H9 (cell line): ENCODE measurements around the gene SDK1. TPM values are rescaled to one million over a fixed set of nuclear protein-coding genes. Genes with fewer than 3 reads are reported as not detected.

Experiments
- DNase-seq: peaks from one replicate; pipeline ENCODE4 v3.0.0-alpha.2; 2017
- H2AFZ ChIP-seq: one replicate; pipeline ENCODE4 v1.6.1; 2013; ENCODE audit warnings: mild to moderate bottlenecking, low read length, control low read depth, moderate library complexity
- H2AK5ac ChIP-seq: 2 replicates; pipeline ENCODE4 v1.6.1; 2013; ENCODE audit warnings: low read length, control low read depth, mixed read lengths; ENCODE audit not compliant: insufficient read length
- H2BK120ac ChIP-seq: one replicate; pipeline ENCODE4 v1.6.1; 2013; ENCODE audit warnings: low read depth, mild to moderate bottlenecking, low read length, control low read depth, inconsistent platforms; ENCODE audit not compliant: poor library complexity, severe bottlenecking
- H2BK12ac ChIP-seq: 2 replicates; pipeline ENCODE4 v1.6.1; 2013; ENCODE audit warnings: low read length, control low read depth, mixed read lengths, low read depth; ENCODE audit not compliant: insufficient read length
- H2BK15ac ChIP-seq: 2 replicates; pipeline ENCODE4 v1.6.1; 2013; ENCODE audit warnings: low read depth, low read length, control low read depth
- H2BK20ac ChIP-seq: one replicate; pipeline ENCODE4 v1.6.1; 2013; ENCODE audit warnings: low read depth, mild to moderate bottlenecking, low read length, control low read depth, inconsistent platforms; ENCODE audit not compliant: poor library complexity, severe bottlenecking
- H2BK5ac ChIP-seq: 2 replicates; pipeline ENCODE4 v1.6.1; 2013; ENCODE audit warnings: low read length, control low read depth, mixed read lengths; ENCODE audit not compliant: insufficient read length
- H3K14ac ChIP-seq: 2 replicates; pipeline ENCODE4 v1.6.1; 2013; ENCODE audit warnings: low read length, control low read depth; ENCODE audit not compliant: insufficient read depth
- H3K18ac ChIP-seq: 2 replicates; pipeline ENCODE4 v1.6.1; 2013; ENCODE audit warnings: low read depth, mild to moderate bottlenecking, mixed read lengths, low read length, control low read depth; ENCODE audit not compliant: insufficient read length
- H3K23ac ChIP-seq: 2 replicates; pipeline ENCODE4 v1.6.1; 2013; ENCODE audit warnings: low read length, control low read depth, mixed read lengths, low read depth; ENCODE audit not compliant: insufficient read length
- H3K23me2 ChIP-seq: 2 replicates; pipeline ENCODE4 v1.6.1; 2013; ENCODE audit warnings: low read depth, mild to moderate bottlenecking, mixed read lengths, low read length, control low read depth; ENCODE audit not compliant: insufficient read length, poor library complexity, severe bottlenecking
- H3K27ac ChIP-seq: 2 replicates; pipeline ENCODE4 v1.5.1; 2013; ENCODE audit warnings: low read length, control low read depth, mixed read lengths, low read depth; ENCODE audit not compliant: insufficient read length
- H3K27me3 ChIP-seq: 2 replicates; pipeline ENCODE4 v1.6.1; 2013; ENCODE audit warnings: low read length, control low read depth, inconsistent platforms; ENCODE audit not compliant: insufficient read depth
- H3K4ac ChIP-seq: 2 replicates; pipeline ENCODE4 v1.6.1; 2013; ENCODE audit warnings: low read depth, mild to moderate bottlenecking, control low read depth, inconsistent platforms, low read length, moderate library complexity
- H3K4me1 ChIP-seq: 2 replicates; pipeline ENCODE4 v1.6.1; 2013; ENCODE audit warnings: low read length, control low read depth, inconsistent platforms; ENCODE audit not compliant: insufficient read depth
- H3K4me2 ChIP-seq: 2 replicates; pipeline ENCODE4 v1.6.1; 2013; ENCODE audit warnings: low read length, control low read depth, mixed read lengths; ENCODE audit not compliant: insufficient read length, insufficient read depth
- H3K56ac ChIP-seq: 2 replicates; pipeline ENCODE4 v1.6.1; 2013; ENCODE audit warnings: low read depth, mild to moderate bottlenecking, mixed read lengths, low read length, control low read depth; ENCODE audit not compliant: insufficient read length
- H3K79me1 ChIP-seq: 2 replicates; pipeline ENCODE4 v1.6.1; 2013; ENCODE audit warnings: low read depth, mild to moderate bottlenecking, moderate library complexity, low read length, control low read depth, inconsistent platforms; ENCODE audit not compliant: insufficient read depth, poor library complexity, severe bottlenecking
- H3K79me2 ChIP-seq: 2 replicates; pipeline ENCODE4 v1.6.1; 2013; ENCODE audit warnings: low read length, control low read depth, inconsistent platforms; ENCODE audit not compliant: insufficient read depth
- H3K9ac ChIP-seq: 2 replicates; pipeline ENCODE4 v1.6.1; 2013; ENCODE audit warnings: low read length, control low read depth, mixed read lengths; ENCODE audit not compliant: insufficient read length; ENCODE audit errors: extremely low read depth
- H3K9me3 ChIP-seq: one replicate; pipeline ENCODE4 v1.6.1; 2013; ENCODE audit warnings: low read depth, low read length, inconsistent platforms; ENCODE audit not compliant: control insufficient read depth
- H3T11ph ChIP-seq: one replicate; pipeline ENCODE4 v1.6.1; 2013; ENCODE audit warnings: mild to moderate bottlenecking, low read length, control low read depth, inconsistent platforms
- H4K20me1 ChIP-seq: one replicate; pipeline ENCODE4 v1.6.1; 2013; ENCODE audit not compliant: control insufficient read depth, insufficient read length, insufficient read depth
- H4K5ac ChIP-seq: 2 replicates; pipeline ENCODE4 v1.6.1; 2013; ENCODE audit warnings: low read depth, mild to moderate bottlenecking, mixed read lengths, low read length, control low read depth; ENCODE audit not compliant: insufficient read length
- H4K8ac ChIP-seq: replicated peaks from 2 replicates; pipeline ENCODE4 v1.6.1; 2013; ENCODE audit warnings: low read length, control low read depth, mixed read lengths, low read depth; ENCODE audit not compliant: insufficient read length
- H4K91ac ChIP-seq: 2 replicates; pipeline ENCODE4 v1.6.1; 2013; ENCODE audit warnings: low read depth, mild to moderate bottlenecking, moderate library complexity, mixed read lengths, low read length, control low read depth; ENCODE audit not compliant: insufficient read length
- H3K27ac Mint-ChIP-seq, 3 experiments: 2 replicates in 2 of 3; 3 replicates in 1 of 3; pipeline ENCODE4 v1.8.0; 2020 to 2021; ENCODE audit warnings: mixed read lengths in 3 of 3, mild to moderate bottlenecking in 1 of 3, moderate library complexity in 1 of 3
- H3K27me3 Mint-ChIP-seq: 2 replicates; pipeline ENCODE4 v1.8.0; 2021; ENCODE audit warnings: low read depth, mild to moderate bottlenecking, moderate library complexity, mixed read lengths
- H3K36me3 Mint-ChIP-seq, 3 experiments: 2 replicates in 2 of 3; 3 replicates in 1 of 3; pipeline ENCODE4 v1.8.0; 2020 to 2021; ENCODE audit warnings: low read depth in 3 of 3, mixed read lengths in 3 of 3; ENCODE audit not compliant: insufficient read depth in 1 of 3
- H3K4me1 Mint-ChIP-seq, 2 experiments: 2 replicates each; pipeline ENCODE4 v1.8.0; 2020; ENCODE audit warnings: mixed read lengths in 2 of 2
- H3K4me3 Mint-ChIP-seq, 2 experiments: 2 replicates in 1 of 2; 3 replicates in 1 of 2; pipeline ENCODE4 v1.8.0; 2020 to 2021; ENCODE audit warnings: mild to moderate bottlenecking in 2 of 2, mixed read lengths in 2 of 2, moderate library complexity in 1 of 2
- H3K9me3 Mint-ChIP-seq, 2 experiments: 2 replicates in 1 of 2; 3 replicates in 1 of 2; pipeline ENCODE4 v1.8.0; 2020; ENCODE audit warnings: mild to moderate bottlenecking in 2 of 2, mixed read lengths in 2 of 2, moderate library complexity in 1 of 2
- CTCF ChIP-seq: fragments of 200-600 bp; sonication (generic); conservative IDR thresholded peaks from 3 replicates; pipeline ENCODE4 v1.8.0; 2021; ENCODE audit warnings: antibody characterized with exemption, mild to moderate bottlenecking
- WGBS: extraction: QIAGEN DNeasy Blood & Tissue Kit; methylation state at CpG from one replicate; pipeline ENCODE4 v1.1.7; 2013; ENCODE audit warnings: missing lambda C conversion rate, low lambda C conversion rate, mixed read lengths; ENCODE audit not compliant: insufficient read length; ENCODE audit errors: extremely low coverage; 5-methylcytosine and 5-hydroxymethylcytosine counted together
- total RNA-seq: library from RNA; stranded (reverse); gene quantifications from 2 replicates; pipeline ENCODE4 v1.2.1, GENCODE V29; 2021

SDK1 gene
- total RNA-seq, 1 experiment from 2014 or later, result 8.7 TPM

GRCh38 chr7:3953133-3953532 lies 652.1 kb downstream of the SDK1 start:
- Histone ChIP-seq H3K9me3 (no peaks in the 10 kb centered on the region), H3K9ac (no peak overlapping the region), H3K79me1 (no peaks in the 10 kb centered on the region), H3K18ac (no peak overlapping the region), H4K5ac (no peak overlapping the region), H2BK20ac (no peak overlapping the region), H3T11ph (no peak overlapping the region), H3K23ac (no peak overlapping the region), H2BK12ac (no peak overlapping the region), H2BK120ac (no peak overlapping the region), H3K23me2 (no peaks in the 10 kb centered on the region), H3K56ac (no peak overlapping the region), H3K79me2 (no peaks in the 10 kb centered on the region), H3K4ac (no peak overlapping the region), H2AFZ (no peak overlapping the region), H3K27me3 (no peaks in the 10 kb centered on the region), H4K20me1 (no peaks in the 10 kb centered on the region), H3K4me1 (no peaks in the 10 kb centered on the region), H2AK5ac (no peak overlapping the region), H4K91ac (no peak overlapping the region), H3K27ac (no peak overlapping the region), H2BK15ac (no peak overlapping the region), H2BK5ac (no peak overlapping the region), H4K8ac (no peak overlapping the region), H3K4me2 (no peak overlapping the region), H3K14ac (no peak overlapping the region)
- WGBS, result no CpG with 5 or more reads among the region's 6 CpGs
- Mint-ChIP-seq H3K36me3 (peaks cover 2 to 6% (median 3%) of the 10 kb centered on the region in 3 experiments; a peak in 5 of 7 replicates), H3K4me3 (no peak overlapping the region), H3K27me3 (no peaks in the 10 kb centered on the region), H3K27ac (no peak overlapping the region), H3K9me3 (no peaks in the 10 kb centered on the region), H3K4me1 (no peaks in the 10 kb centered on the region)
- TF ChIP-seq CTCF, result no peak
- no peak for DNase-seq
